Neural progenitor cell (in vitro differentiated cells): ENCODE results near the gene KIF26B. TPM values are rescaled to one million over a fixed set of nuclear protein-coding genes. Genes with fewer than 3 reads are reported as not detected.
A peak's percentile ranks its signal among the peaks of the same experiment; 100 is the strongest.

ENCODE experiments used
- DNase-seq: peaks from one replicate; pipeline ENCODE4 v3.0.0-alpha.2; 2016; ENCODE audit warnings: low spot score
- H2AFZ ChIP-seq: fragments of 200-600 bp; sonication (generic); replicated peaks from 2 replicates; pipeline ENCODE4 v1.6.1; 2016; ENCODE audit warnings: antibody characterized with exemption
- H3F3A ChIP-seq: fragments of 200-600 bp; sonication (generic); 2 replicates; pipeline ENCODE4 v1.6.1; 2016; ENCODE audit warnings: antibody characterized with exemption, low read depth
- H3K27ac ChIP-seq: fragments of 200-600 bp; sonication (generic); 2 replicates; pipeline ENCODE4 v1.5.1; 2016; ENCODE audit warnings: mild to moderate bottlenecking
- H3K27me3 ChIP-seq: fragments of 200-600 bp; sonication (generic); 2 replicates; pipeline ENCODE4 v1.6.1; 2016; ENCODE audit warnings: mild to moderate bottlenecking, moderate library complexity
- H3K36me3 ChIP-seq: fragments of 200-600 bp; sonication (generic); 2 replicates; pipeline ENCODE4 v1.5.1; 2016
- H3K4me1 ChIP-seq: fragments of 200-600 bp; sonication (generic); 2 replicates; pipeline ENCODE4 v1.6.1; 2016; ENCODE audit warnings: mixed run types
- H3K4me2 ChIP-seq: fragments of 200-600 bp; sonication (generic); 2 replicates; pipeline ENCODE4 v1.6.1; 2016
- H3K4me3 ChIP-seq: fragments of 200-600 bp; sonication (generic); 2 replicates; pipeline ENCODE4 v1.5.1; 2016
- H3K79me2 ChIP-seq: fragments of 200-600 bp; sonication (generic); 2 replicates; pipeline ENCODE4 v1.6.1; 2016; ENCODE audit warnings: low read depth
- H3K9ac ChIP-seq: fragments of 200-600 bp; sonication (generic); 2 replicates; pipeline ENCODE4 v1.6.1; 2016
- H3K9me3 ChIP-seq: fragments of 200-600 bp; sonication (generic); 2 replicates; pipeline ENCODE4 v1.5.1; 2016; ENCODE audit warnings: low read depth
- H4K20me1 ChIP-seq: fragments of 200-600 bp; sonication (generic); 2 replicates; pipeline ENCODE4 v1.6.1; 2016; ENCODE audit warnings: low read depth
- H3K27ac Mint-ChIP-seq: 3 replicates; pipeline ENCODE4 v1.8.0; 2021; ENCODE audit warnings: mixed read lengths
- H3K27me3 Mint-ChIP-seq: 2 replicates; pipeline ENCODE4 v1.8.0; 2022; ENCODE audit warnings: low read depth, mild to moderate bottlenecking, inconsistent platforms, moderate library complexity, mixed read lengths; ENCODE audit not compliant: insufficient read depth
- H3K36me3 Mint-ChIP-seq: 3 replicates; pipeline ENCODE4 v1.8.0; 2021; ENCODE audit warnings: mixed read lengths
- H3K4me1 Mint-ChIP-seq: 3 replicates; pipeline ENCODE4 v1.8.0; 2021; ENCODE audit warnings: mixed read lengths
- H3K4me3 Mint-ChIP-seq: 3 replicates; pipeline ENCODE4 v1.8.0; 2021; ENCODE audit warnings: mild to moderate bottlenecking, moderate library complexity, mixed read lengths
- H3K9me3 Mint-ChIP-seq: 3 replicates; pipeline ENCODE4 v1.8.0; 2020; ENCODE audit warnings: mixed read lengths
- EZH2 ChIP-seq: fragments of 200-600 bp; sonication (generic); IDR thresholded peaks from 2 replicates; pipeline ENCODE4 v1.6.1; 2017; ENCODE audit warnings: antibody characterized with exemption, mild to moderate bottlenecking, moderate library complexity
- EZH2phosphoT487 ChIP-seq: fragments of 200-600 bp; sonication (generic); IDR thresholded peaks from 2 replicates; pipeline ENCODE4 v1.6.1; 2017; ENCODE audit warnings: antibody characterized with exemption
- total RNA-seq: library from RNA; depleted of rRNA; stranded (reverse); fragments of >200 nt; gene quantifications from 2 replicates; pipeline ENCODE4 v1.2.3, GENCODE V29; 2015; ENCODE audit warnings: low replicate concordance
- TF ChIP-seq, protein P1 (sequence below): fragments of 200-600 bp; sonication (generic); IDR thresholded peaks from 2 replicates; pipeline ENCODE4 v1.5.1; 2017; ENCODE audit warnings: antibody characterized with exemption, mild to moderate bottlenecking

Gene KIF26B
- total RNA-seq, 1 donor from 2014 or later = 0.47 TPM

DNA sequence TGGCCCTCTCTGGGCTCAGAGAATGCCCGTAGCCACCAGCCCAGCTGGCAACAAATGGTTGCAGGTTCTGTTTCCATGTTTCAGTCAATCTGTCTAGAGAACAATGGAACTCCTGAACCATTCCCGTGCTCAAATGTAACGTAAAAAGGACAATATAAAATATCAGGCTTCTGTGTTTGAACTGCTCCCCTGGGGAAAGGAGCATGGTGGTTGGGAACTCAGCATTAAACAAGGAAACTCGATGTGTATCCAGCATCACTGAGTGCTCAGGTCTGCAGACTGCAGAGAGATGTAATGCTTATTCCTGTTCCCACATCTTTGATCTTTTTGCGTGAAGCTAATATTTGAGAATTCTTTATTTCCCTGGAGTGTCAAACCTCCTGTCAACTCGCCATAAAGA is 326.5 kb downstream of the KIF26B start:
- TF ChIP-seq EZH2phosphoT487 = no peak
- TF ChIP-seq EZH2 = no peak
- TF ChIP-seq, protein P1, sequence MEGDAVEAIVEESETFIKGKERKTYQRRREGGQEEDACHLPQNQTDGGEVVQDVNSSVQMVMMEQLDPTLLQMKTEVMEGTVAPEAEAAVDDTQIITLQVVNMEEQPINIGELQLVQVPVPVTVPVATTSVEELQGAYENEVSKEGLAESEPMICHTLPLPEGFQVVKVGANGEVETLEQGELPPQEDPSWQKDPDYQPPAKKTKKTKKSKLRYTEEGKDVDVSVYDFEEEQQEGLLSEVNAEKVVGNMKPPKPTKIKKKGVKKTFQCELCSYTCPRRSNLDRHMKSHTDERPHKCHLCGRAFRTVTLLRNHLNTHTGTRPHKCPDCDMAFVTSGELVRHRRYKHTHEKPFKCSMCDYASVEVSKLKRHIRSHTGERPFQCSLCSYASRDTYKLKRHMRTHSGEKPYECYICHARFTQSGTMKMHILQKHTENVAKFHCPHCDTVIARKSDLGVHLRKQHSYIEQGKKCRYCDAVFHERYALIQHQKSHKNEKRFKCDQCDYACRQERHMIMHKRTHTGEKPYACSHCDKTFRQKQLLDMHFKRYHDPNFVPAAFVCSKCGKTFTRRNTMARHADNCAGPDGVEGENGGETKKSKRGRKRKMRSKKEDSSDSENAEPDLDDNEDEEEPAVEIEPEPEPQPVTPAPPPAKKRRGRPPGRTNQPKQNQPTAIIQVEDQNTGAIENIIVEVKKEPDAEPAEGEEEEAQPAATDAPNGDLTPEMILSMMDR = no peak
- peaks cover 2% of the 10 kb centered on the region for H3K27me3 Mint-ChIP-seq

DNA sequence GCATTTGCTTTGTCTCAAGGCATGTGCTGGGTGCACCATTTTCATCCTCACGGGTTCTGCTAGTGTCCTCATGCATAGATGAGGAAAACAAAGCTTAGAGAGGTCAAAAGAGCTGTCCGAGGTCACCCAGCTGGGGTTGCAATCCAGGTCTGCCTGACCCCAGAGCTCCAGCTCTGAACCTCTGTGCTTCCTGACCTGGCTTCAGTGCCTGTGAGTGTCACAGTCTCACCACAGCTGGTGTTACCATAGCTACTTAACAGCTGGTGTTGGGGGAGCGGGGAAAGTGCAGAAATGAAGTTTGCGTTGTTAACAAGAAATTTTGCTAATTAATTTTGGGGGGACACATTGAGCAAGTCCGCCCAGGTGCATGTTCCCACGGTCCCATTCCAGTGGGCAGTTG is 328.5 kb downstream of the KIF26B start:
- TF ChIP-seq EZH2phosphoT487 = no peak
- TF ChIP-seq, protein P1 = no peak
- no peak for TF ChIP-seq EZH2
- peak; percentile 16 for DNase-seq
- H3K27ac Mint-ChIP-seq = peak overlapping the region; percentile 48

More for the DNA sequence above, 326.5 kb downstream of the KIF26B start:
- Histone ChIP-seq H3K4me2 (no peak overlapping the region), H3K9me3 (no peaks in the 10 kb centered on the region), H2AFZ (no peak overlapping the region), H4K20me1 (no peaks in the 10 kb centered on the region), H3K36me3 (no peaks in the 10 kb centered on the region), H3K27ac (no peak overlapping the region), H3K4me1 (peaks cover 9% of the 10 kb centered on the region), H3K27me3 (no peaks in the 10 kb centered on the region), H3K4me3 (no peak overlapping the region), H3K79me2 (no peaks in the 10 kb centered on the region), H3K9ac (no peak overlapping the region), H3F3A (no peaks in the 10 kb centered on the region)
- no peak overlapping the region for H3K4me3 Mint-ChIP-seq
- H3K4me1 Mint-ChIP-seq = peaks cover 27% of the 10 kb centered on the region
- H3K27ac Mint-ChIP-seq = no peak overlapping the region
- no peak for DNase-seq
- H3K9me3 Mint-ChIP-seq = no peaks in the 10 kb centered on the region
- H3K36me3 Mint-ChIP-seq = no peaks in the 10 kb centered on the region

DNA sequence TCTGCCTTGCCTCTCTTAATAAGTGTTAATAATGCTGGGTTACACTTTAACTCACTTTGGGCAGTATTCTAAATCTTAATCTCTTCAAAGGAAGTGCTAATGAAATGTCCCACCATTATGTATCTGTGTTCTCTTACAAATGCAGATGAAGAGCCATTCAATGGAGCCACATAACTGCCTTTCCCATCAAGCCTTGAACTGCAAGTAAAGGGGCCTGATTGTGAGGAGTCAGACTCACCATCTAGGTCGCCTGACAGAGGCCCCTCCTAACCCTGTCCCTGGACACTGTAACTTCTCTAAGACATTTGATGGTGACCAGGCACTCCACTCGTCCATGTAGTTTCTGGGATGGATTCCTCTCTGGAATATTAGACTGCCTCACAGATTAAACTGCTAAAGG is 329.4 kb downstream of the KIF26B start:
- Mint-ChIP-seq H3K4me1 (peaks cover 27% of the 10 kb centered on the region), H3K27me3 (peaks cover 2% of the 10 kb centered on the region), H3K36me3 (no peaks in the 10 kb centered on the region), H3K9me3 (no peaks in the 10 kb centered on the region), H3K27ac (no peak overlapping the region), H3K4me3 (no peak overlapping the region)
- Histone ChIP-seq H2AFZ (no peak overlapping the region), H3K4me1 (peaks cover 9% of the 10 kb centered on the region), H3K4me3 (no peak overlapping the region), H3F3A (no peaks in the 10 kb centered on the region), H3K79me2 (no peaks in the 10 kb centered on the region), H3K4me2 (no peak overlapping the region), H3K36me3 (no peaks in the 10 kb centered on the region), H3K27ac (no peak overlapping the region), H3K27me3 (no peaks in the 10 kb centered on the region), H3K9me3 (no peaks in the 10 kb centered on the region), H3K9ac (no peak overlapping the region), H4K20me1 (no peaks in the 10 kb centered on the region)
- DNase-seq = no peak
- TF ChIP-seq, protein P1 = no peak
- TF ChIP-seq EZH2 = no peak

More for the DNA sequence above, 328.5 kb downstream of the KIF26B start:
- Mint-ChIP-seq H3K4me1 (peaks cover 27% of the 10 kb centered on the region), H3K27me3 (peaks cover 2% of the 10 kb centered on the region), H3K9me3 (no peaks in the 10 kb centered on the region), H3K36me3 (no peaks in the 10 kb centered on the region), H3K4me3 (no peak overlapping the region)
- H3K4me3 ChIP-seq = no peak overlapping the region
- no peaks in the 10 kb centered on the region for H3K9me3 ChIP-seq
- H3K27me3 ChIP-seq = no peaks in the 10 kb centered on the region
- H3K4me2 ChIP-seq = no peak overlapping the region
- no peak overlapping the region for H2AFZ ChIP-seq
- no peaks in the 10 kb centered on the region for H4K20me1 ChIP-seq
- no peaks in the 10 kb centered on the region for H3K79me2 ChIP-seq
- peaks cover 9% of the 10 kb centered on the region for H3K4me1 ChIP-seq
- H3K36me3 ChIP-seq = no peaks in the 10 kb centered on the region
- H3F3A ChIP-seq = no peaks in the 10 kb centered on the region
- no peak overlapping the region for H3K27ac ChIP-seq
- H3K9ac ChIP-seq = no peak overlapping the region
